Endothelial cell of umbilical vein (primary cell): Measurements from ENCODE around the gene NHS. TPM values are rescaled to one million over a fixed set of nuclear protein-coding genes. Genes with fewer than 3 reads are reported as not detected.

ENCODE experiments used
- Bru-seq: library from RNA; stranded (reverse); fragments of 400-500 nt; gene quantifications from one replicate; lab custom pipeline; 2021; lab: Mats Ljungman, UMichigan
- BruChase-seq, 2 experiments: library from RNA; stranded (reverse); fragments of 400-500 nt; gene quantifications; one replicate each; lab custom pipeline; 2021; lab: Mats Ljungman, UMichigan
- BruUV-seq: library from RNA; stranded (reverse); fragments of 400-500 nt; replicated peaks from 2 replicates; lab custom pipeline; 2021; lab: Mats Ljungman, UMichigan
- CTCF ChIA-PET: fragments of 300-600, 350-600 bp; sonication (Branson Sonifier 250); formaldehyde crosslinking; loops from one replicate; lab custom pipeline; 2021; ENCODE audit warnings: antibody characterized with exemption, inconsistent platforms; lab: Charles Lee
- POLR2A ChIA-PET: fragments of 300-600, 350-600 bp; sonication (Branson Sonifier 250); formaldehyde crosslinking; loops from one replicate; lab custom pipeline; 2021; ENCODE audit warnings: antibody characterized with exemption, inconsistent platforms; lab: Charles Lee
- DNase-seq: peaks from one replicate; pipeline ENCODE4 v3.0.0-alpha.2; 2011; ENCODE audit warnings: low read depth, low spot score
- FAIRE-seq: peaks from 2 replicates; lab custom pipeline; 2011; peaks lifted over from hg19 to GRCh38; lab: Jason Lieb, UNC
- H2AFZ ChIP-seq: 2 replicates; pipeline ENCODE4 v1.6.0; 2012; ENCODE audit warnings: low read depth, low read length, control low read depth, inconsistent platforms
- H3K27ac ChIP-seq: 2 replicates; pipeline ENCODE4 v1.5.1; 2011; ENCODE audit warnings: low read depth, mild to moderate bottlenecking, control low read depth, low read length, moderate library complexity; ENCODE audit not compliant: insufficient read depth
- H3K27me3 ChIP-seq, 2 experiments: 2 replicates each; pipeline versions ENCODE4 v1.6.0 to v1.6.1; 2011; ENCODE audit warnings: low read length in 2 of 2, mixed read lengths in 1 of 2; ENCODE audit not compliant: control insufficient read depth in 2 of 2, insufficient read depth in 2 of 2
- H3K36me3 ChIP-seq, 2 experiments: 2 replicates in 1 of 2; 3 replicates in 1 of 2; pipeline ENCODE4 v1.5.1; 2011; ENCODE audit warnings: low read length in 2 of 2, mild to moderate bottlenecking in 1 of 2, moderate library complexity in 1 of 2; ENCODE audit not compliant: control insufficient read depth in 2 of 2, insufficient read depth in 2 of 2; ENCODE audit errors: extremely low read depth in 1 of 2
- H3K4me1 ChIP-seq: 3 replicates; pipeline ENCODE4 v1.5.1; 2011; ENCODE audit warnings: mild to moderate bottlenecking, low read length; ENCODE audit not compliant: control insufficient read depth, insufficient read depth; ENCODE audit errors: extremely low read depth
- H3K4me2 ChIP-seq: 2 replicates; pipeline ENCODE4 v1.6.1; 2011; ENCODE audit warnings: low read length, control low read depth, mixed read lengths; ENCODE audit not compliant: insufficient read depth
- H3K4me3 ChIP-seq, 3 experiments: fragments of 200-600 bp in 1 of 3; sonication (generic), shearing (Covaris generic) in 1 of 3; replicated peaks in 1 of 3; 2 replicates each; pipeline ENCODE4 v1.5.1; 2011 to 2016; ENCODE audit warnings: control low read depth in 3 of 3, low read length in 3 of 3, mild to moderate bottlenecking in 2 of 3, inconsistent platforms in 1 of 3, low read depth in 1 of 3, moderate library complexity in 1 of 3; ENCODE audit not compliant: insufficient read depth in 1 of 3
- H3K79me2 ChIP-seq: 2 replicates; pipeline ENCODE4 v1.6.0; 2012; ENCODE audit warnings: low read length, inconsistent platforms; ENCODE audit not compliant: control insufficient read depth, insufficient read depth
- H3K9ac ChIP-seq: replicated peaks from 2 replicates; pipeline ENCODE3; 2011; ENCODE audit warnings: low read length, control low read depth; ENCODE audit not compliant: insufficient read depth; ENCODE audit errors: extremely low read depth
- H3K9me1 ChIP-seq: replicated peaks from 3 replicates; pipeline ENCODE4 v1.6.0; 2011; ENCODE audit warnings: mild to moderate bottlenecking, low read length; ENCODE audit not compliant: control insufficient read depth, insufficient read depth; ENCODE audit errors: extremely low read depth
- H3K9me3 ChIP-seq: replicated peaks from 2 replicates; pipeline ENCODE4 v1.5.1; 2012; ENCODE audit warnings: low read length, inconsistent platforms; ENCODE audit not compliant: control insufficient read depth, insufficient read depth
- H4K20me1 ChIP-seq: replicated peaks from 2 replicates; pipeline ENCODE3; 2011; ENCODE audit warnings: mild to moderate bottlenecking, low read length; ENCODE audit not compliant: control insufficient read depth, insufficient read depth; ENCODE audit errors: extremely low read depth
- CTCF ChIP-seq, 2 donors: IDR thresholded peaks; 1 replicate in 1 of 2; 2 replicates in 1 of 2; pipeline ENCODE4 v1.5.1; 2011; ENCODE audit warnings: low read length in 2 of 2, mild to moderate bottlenecking in 2 of 2, moderate library complexity in 2 of 2, control low read depth in 1 of 2, inconsistent platforms in 1 of 2, low read depth in 1 of 2; ENCODE audit not compliant: insufficient read depth in 1 of 2; ENCODE audit errors: extremely low read depth in 1 of 2
- FOS ChIP-seq: IDR thresholded peaks from 2 replicates; pipeline ENCODE4 v1.6.1; 2011; ENCODE audit warnings: mild to moderate bottlenecking, low read length, moderate library complexity, borderline replicate concordance; ENCODE audit not compliant: insufficient read depth
- dilution Hi-C: fragments of 300-500 bp; cut with MboI; formaldehyde crosslinking; loops from one replicate; pipeline ENCODE4 v1.15.0; 2019; ENCODE audit warnings: low sequenced_read_pairs; ENCODE audit not compliant: extremely low pct_ligation_motif_present
- intact Hi-C: fragments of 100-400 bp; cut with micrococcal nuclease; formaldehyde crosslinking; loops from one replicate; pipeline ENCODE4 v1.10.0; 2022
- long read RNA-seq: library from polyadenylated mRNA; stranded (forward); transcript quantifications from one replicate; pipeline ENCODE4 v2.0.0, GENCODE V29; 2021
- polyA minus RNA-seq, 3 experiments: library from RNA; depleted of rRNA, polyadenylated mRNA; stranded (reverse); fragments of >200 nt; gene quantifications; 1 replicate in 1 of 3; 2 replicates in 2 of 3; pipeline ENCODE4 v1.2.3, GENCODE V29; 2011
- polyA plus RNA-seq, 4 experiments: library from polyadenylated mRNA; depleted of rRNA in 3 of 4; stranded (reverse) in 3 of 4; unstranded in 1 of 4; fragments of >200 nt; gene quantifications; 2 replicates each; pipeline versions ENCODE4 v1.2.1 to v1.2.3, GENCODE V29; 2011 to 2012; ENCODE audit warnings: missing spikeins in 1 of 4
- total RNA-seq: library from RNA; stranded (reverse); gene quantifications from 2 replicates; pipeline ENCODE4 v1.2.3, GENCODE V29; 2021

Gene NHS
- total RNA-seq (0.46 and 1.1 TPM in 2 replicates), polyA plus RNA-seq (0.07 and 0.08 TPM in 2 replicates), polyA minus RNA-seq (0.34 and 5.0 TPM in 2 replicates), Bru-seq, nascent RNA (percentile 25 among the genes with signal in this experiment), BruChase-seq, experiment 1, labeled RNA remaining after a 6-hour chase (percentile 28 among the genes with signal in this experiment), BruChase-seq, experiment 2, labeled RNA remaining after a 2-hour chase (percentile 34 among the genes with signal in this experiment)
- 0.18 and 0.26 TPM in 2 replicates for polyA plus RNA-seq (2011; cell fraction: cytosol; rRNA removed)
- 0.39 and 0.41 TPM in 2 replicates for polyA plus RNA-seq (2011; cell fraction: nucleus; rRNA removed)
- polyA plus RNA-seq (2012): 0.15 and 0.20 TPM in 2 replicates
- polyA minus RNA-seq (2011; cell fraction: cytosol; rRNA and poly(A)+ RNA removed): 5.5 TPM
- 0.34 and 0.77 TPM in 2 replicates for polyA minus RNA-seq (2011; cell fraction: nucleus; rRNA and poly(A)+ RNA removed)
- long read RNA-seq: 0 reads

- no peak for FAIRE-seq
- Histone ChIP-seq H3K4me2 (peak within 1 kb of the TSS; percentile 50), H3K79me2 (no peaks in the 10 kb centered on the region), H3K9ac (no peak within 1 kb of the TSS), H3K27me3 (peaks cover 13 to 29% of the 10 kb centered on the region in 2 experiments), H3K9me3 (no peaks in the 10 kb centered on the region), H3K36me3 (no peaks in the 10 kb centered on the region), H3K4me3 (peak within 1 kb of the TSS in 1 of 3 experiments; percentile 30), H3K4me1 (no peaks in the 10 kb centered on the region), H4K20me1 (no peaks in the 10 kb centered on the region), H3K27ac (no peak within 1 kb of the TSS), H3K9me1 (no peaks in the 10 kb centered on the region), H2AFZ (no peak within 1 kb of the TSS)
- intact Hi-C loops: loop anchor here (1.0 to 5.0 kb wide), 2 partner anchors 148 to 217 kb away; no protein-coding TSS in a partner anchor
- dilution Hi-C loops: no loop called here
- no TSS peak for BruUV-seq
- CTCF ChIA-PET: no interaction called here
- POLR2A ChIA-PET: no interaction called here
- TF ChIP-seq FOS: no peak
- TF ChIP-seq CTCF (IDR thresholded peaks at IDR 0.05; ENCODE audit: extremely low read depth in 1 of 2, insufficient read depth in 1 of 2, low read depth in 1 of 2, low read length in 2 of 2): peak in 1 of 2 donors; percentile 25
- peak; percentile 15 for DNase-seq
Measured at GRCh38 chrX:17374619-17375366, at the start of gene NHS. Gene NHS (plus strand): TSS chrX:17375200. CDS start chrX:17375758, 558 bp downstream.
